ENCODE data around the gene ECT2.
"Not testable (repeated sequence)": the region's sequence is repeated elsewhere in the genome, so short reads cannot be mapped to it uniquely, and the experiment has no call there.

The ECT2 gene

DNA sequence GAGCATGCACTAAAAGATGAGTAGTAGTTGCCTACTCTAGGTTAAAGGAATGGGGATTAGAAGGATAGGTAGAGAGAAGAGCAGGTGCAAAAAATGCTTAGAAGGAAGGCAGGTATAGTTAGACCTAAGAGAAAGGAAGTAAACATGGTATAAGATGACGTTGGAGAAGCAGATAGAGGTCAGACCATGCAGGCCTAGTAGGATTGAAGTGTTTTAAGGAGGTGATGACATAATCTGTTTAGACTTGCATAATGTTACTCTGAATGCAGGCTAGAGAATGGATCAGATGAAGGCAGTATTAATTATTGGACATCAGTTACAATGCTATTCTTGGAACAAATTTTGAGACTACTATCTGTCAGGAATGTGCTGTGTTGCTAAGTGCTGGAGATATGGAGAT lies 11.1 kb upstream of the ECT2 start:
- DNase-seq: no peak

DNA sequence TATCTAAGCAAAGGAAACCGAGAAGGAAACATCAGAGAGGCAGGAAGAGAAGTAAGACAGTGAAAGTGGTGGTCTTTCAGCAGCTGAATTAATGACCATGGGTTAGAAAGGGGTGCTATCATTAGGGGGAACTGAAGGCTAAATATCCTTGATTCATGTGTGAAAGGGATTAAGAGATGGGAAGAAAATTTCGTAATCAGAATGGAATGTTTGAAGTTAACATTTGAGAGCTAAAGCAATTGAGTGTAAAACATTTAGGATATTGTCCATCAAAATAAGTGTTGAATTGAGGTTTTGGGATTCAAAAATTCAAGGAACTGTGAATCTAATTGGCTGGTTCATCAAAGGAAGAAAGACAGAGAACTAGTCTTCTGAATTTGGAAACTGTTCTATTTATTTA lies 4.1 kb upstream of the ECT2 start:
- DNase-seq: no peak

DNA sequence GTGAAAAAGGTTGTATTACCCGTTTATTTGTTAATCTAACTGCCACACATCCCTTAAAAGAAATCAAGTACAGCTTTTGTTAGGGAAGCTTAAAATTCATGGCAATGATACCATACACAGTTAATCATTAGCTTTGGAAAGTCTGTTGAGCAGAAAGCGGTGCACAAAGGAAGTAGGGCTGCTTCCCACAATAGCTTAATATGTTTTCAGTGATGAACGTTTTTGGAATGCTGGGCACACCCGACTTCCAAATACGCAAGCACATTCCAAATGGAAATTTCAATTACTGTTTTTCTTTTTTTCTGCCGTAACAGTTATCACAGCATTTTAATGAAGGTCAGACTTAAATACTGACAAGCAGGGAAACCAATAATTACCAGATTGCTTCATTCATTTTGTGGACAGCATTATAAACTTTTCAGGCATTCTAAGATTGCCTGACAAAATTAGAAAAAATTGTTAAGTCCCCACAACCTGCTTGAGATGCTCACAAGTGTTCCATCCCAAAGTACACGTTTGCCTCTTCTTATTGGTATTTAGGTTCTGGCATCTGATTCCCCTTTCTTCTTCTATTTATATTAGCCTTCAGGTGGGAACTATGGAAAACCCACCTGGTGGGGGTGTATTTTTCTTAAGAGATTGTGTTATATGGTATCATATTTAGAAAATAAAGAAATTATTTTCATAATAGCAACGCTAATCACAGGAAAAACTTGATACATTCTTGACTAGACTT lies 1.1 kb upstream of the ECT2 start:
- DNase-seq: peak; percentile 10

DNA sequence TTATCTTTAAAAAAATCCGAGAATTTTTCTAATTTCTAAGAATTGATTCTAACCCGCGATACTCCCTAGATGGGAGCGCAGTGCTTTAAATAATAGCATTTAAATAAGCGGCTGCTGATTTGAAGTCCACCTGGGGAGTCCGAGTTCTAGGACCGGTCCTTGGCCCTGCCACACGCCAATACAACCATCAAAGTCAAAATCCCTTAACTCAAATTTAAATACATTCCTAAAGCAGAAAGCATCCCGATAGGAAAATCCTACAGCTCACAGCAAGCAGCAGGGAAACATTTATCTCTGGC lies 508 bp upstream of the ECT2 start:
- peak; percentile 73 for DNase-seq

DNA sequence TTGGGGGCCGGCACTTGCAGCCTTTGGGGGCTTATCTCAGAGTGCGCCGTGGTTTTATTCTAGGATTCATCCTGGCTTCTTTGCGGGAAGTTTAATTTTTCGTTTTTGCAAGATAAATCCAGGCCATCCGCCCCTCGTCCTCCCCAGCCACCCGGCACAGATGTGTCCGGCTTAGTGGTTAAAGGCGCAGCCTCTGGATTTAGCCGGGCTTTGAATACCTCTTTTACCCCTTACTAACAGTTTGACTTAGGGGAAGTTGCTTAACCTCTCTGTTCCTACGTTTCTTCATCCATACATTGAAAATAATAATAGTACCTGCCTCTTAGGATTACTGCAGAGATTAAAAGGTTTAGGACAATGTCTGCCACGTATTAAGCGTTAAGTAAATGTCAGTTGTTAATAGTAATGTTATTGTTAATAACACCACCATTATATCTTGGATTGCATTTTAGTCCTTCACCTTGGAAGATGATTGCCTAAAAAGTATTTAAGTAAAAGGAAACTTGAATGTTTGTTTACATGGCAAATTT lies 714 bp downstream of the ECT2 start:
- no peak for DNase-seq

DNA sequence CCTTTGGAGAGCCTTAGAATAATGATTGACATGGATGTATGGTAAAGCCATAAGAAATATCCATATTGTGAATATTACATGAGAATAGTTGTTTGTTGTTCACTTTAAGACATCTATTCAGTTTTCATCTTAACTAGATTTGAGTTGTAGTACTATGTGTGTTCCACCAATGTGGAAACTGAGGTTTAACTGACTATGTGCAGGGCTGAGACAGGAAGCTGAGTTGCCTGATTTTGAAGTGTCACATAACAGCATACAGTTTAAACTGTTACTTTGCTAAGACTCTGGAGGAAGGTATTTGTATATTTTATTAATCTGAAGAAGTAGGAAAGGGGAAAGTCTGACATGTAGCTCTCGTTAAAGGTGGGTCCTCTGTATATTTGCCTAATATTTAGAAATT lies 2.1 kb downstream of the ECT2 start:
- DNase-seq: no peak

DNA sequence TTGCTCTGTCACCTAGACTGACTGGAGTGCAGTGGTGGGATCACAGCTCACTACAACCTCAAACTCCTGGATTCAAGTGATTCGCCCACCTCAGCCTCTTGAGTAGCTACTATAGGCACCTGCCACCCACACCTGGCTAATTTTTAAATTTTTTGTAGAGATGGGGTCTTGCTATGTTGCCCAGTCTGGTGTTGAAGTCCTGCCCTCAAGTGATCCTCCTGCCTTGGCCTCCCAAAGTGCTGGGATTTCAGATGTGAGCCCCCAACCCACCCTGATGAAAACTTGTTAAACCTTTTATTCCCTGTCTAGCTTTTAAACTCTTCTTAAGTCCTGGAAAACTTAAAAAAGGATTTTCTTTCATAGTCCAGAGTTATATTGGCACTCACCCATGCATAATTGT lies 2.6 kb downstream of the ECT2 start:
- no peak for DNase-seq

DNA sequence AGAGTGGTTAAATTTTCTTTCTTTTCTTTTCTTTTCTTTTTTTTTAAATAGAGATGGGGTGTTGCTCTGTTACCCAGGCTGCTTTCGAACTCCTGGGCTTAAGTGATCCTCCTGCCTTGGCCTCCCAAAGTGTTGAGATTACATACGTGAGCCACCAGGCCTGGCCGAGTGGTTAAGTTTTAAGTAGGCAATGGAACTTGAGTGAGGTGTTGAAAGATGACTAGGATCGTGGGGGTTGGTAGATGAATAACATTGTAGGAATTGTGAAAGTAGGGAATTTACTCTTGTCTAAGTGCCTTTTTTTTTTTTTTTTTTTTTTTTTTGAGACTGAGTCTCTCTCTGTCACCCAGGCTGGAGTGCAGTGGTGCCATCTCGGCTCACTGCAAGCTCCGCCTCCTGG lies 9.9 kb downstream of the ECT2 start:
- not testable (repeated sequence) for DNase-seq

DNA sequence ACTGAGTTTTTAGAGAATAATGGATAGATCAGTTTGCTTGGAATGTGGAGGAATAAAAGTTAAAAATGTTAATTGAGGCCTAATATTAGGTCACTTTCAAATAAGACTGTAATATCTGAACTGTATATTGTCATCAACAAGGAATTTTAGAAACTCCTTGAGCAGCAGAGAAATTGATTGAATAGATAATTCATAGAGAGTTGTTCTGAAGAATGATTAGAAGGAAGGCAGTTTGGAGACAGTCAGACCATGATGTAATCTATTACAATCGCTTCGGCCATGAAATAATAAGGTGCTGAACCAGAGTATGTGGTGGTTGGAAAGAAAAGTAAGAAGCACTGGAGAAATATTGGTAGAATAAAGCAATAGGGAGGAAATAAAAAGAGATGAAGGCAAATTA lies 15.7 kb downstream of the ECT2 start:
- no peak for DNase-seq

DNA sequence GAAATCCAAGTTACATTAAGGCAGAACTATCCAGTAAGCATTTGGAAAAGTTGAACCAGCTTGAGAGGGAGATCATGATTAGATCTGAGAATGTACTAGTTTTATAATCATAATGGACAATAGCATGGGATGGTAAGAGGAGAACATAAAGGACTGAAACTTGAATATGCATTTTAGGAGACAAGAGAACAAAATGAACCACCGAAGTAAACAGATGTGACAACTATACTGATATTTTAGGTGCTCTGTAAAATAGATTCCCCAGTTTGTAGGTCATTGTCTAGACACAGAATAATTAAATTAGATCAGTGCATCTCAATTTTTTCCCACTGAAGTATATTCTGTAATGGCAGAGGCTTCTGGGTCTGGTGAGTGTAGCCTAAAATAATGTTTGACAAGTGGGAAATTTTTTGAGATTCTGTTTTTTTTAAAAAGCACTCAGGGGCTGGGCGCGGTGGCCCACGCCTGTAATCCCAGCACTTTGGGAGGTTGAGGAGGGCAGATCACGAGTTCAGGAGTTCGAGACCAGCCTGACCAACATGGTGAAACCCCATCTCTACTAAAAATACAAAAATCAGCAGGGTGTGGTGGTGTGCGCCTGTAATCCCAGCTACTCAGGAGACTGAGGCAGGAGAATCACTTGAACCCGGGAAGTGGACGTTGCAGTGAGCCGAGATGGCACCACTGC lies 16.3 kb downstream of the ECT2 start:
- DNase-seq: no peak

DNA sequence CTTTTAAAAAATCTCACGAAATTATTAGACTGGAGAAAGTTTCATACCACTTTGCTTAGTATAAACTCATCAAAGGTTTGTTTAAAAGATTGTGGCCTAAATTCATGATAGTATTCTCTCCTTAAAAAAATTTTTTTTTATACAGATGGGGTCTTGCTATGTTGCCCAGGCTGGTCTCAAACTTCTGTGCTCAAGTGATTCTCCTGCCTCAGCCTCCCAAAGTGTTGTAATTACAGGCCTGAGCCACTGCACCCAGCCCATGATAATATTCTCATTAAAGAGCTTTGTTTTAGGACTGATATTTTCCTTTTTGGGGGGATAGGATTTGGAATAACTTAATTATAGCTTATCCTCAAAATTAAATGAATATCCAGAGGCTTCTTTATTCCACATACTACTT lies 19.9 kb downstream of the ECT2 start:
- no peak for DNase-seq

DNA sequence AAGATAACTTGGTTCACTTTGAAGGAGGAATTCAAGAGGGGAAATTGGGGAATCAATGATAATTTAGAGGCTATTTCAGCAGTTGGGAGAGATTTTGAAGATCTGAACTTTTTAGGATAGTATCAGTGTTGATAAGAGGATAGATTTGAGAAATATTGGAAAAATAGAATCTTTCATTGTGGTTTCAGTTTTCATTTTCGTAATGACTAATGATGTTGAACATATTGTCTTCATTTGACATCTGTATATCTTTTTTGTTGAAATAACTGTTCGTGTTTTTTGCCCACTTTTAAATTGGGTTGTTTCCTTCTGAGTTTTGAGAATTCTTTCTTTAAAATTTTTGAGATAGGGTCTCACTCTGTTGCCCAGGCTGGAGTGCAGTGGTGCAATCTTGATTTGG lies 21.1 kb downstream of the ECT2 start:
- DNase-seq: no peak

DNA sequence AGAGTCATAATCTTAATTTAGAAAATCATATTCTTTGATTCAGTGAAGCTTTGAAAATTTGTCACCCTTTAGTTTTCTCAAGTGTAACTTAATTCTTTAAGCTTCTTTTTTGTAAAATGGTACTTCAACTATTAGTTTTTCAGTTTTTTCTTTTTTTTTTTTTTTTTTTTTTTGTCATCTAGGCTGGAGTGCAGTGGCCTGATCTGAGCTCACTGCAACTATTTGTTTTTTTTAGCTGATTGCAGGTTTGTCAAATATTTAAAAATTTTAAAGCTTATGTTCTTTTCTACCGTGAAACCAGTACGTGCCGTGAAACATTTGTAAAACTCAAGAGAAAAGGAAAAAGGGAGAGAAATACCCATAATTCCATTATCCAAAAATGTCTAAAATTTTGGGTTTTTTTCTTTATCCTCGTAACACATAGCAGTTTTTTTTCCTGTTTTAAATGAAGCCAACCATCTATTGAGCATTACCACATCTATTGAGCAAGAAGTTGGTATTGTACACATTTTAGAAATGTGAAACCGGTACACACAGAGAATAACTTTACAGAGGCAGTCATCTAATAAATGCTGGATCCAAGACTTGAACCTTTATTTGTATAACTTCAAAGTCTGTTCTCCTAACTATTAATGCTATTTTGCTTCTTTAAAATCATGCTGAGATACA lies 25.7 kb downstream of the ECT2 start:
- DNase-seq: no peak

DNA sequence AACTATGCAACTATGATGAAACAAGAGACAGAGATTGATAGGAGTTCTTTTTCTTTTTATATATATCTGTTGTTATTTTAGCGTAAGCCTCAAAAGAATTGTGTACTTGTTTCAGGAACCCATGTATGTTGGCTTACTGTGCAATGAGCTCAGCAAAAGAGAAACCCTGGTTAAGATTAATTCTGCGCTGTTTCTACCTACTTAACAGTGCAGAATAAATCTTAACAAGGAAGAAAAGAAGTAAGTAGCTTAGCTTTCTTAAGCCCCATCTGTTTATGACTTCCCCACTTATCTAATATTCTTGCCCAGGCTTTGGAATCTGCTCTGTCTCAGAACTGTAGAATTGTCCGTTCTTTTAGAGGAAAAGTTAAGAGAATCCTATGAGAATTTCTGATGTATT lies 27.4 kb downstream of the ECT2 start:
- DNase-seq: no peak

DNA sequence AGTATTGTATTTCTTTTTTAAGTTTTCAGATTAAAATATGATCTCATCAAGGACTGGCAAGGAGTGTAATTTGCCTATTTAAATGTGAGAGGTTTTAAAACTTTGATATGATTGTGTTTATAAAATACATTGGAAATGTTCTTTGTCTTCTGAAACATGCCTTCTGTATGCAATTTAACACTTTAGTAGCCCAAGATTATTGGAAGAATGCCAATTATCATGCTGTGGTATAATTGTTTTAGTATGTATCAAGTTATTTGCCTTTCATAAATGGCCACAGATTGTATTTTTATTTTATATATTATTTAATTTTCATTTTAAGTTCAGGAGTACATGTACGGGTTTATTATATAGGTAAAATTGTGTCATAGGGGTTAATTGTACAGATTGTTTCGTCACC lies 31.7 kb downstream of the ECT2 start:
- DNase-seq: no peak

DNA sequence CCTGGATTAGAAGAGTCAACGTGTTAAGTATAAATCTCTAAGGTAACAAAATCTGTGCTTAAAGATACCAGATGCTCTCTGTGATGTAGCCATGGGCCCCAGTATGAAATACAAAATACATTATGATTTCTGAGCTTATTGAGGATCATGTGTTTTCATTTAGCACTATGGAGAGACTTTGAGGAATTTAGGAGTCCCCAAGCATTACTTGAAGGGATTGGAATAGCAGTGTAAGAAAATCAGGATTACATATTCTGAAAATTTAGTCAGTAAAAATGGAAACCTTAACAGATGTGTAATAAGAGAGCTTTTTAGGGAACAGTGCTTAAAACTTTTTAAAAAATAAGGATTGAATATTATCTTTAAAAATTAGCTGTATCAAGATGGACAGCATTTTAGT lies 35.5 kb downstream of the ECT2 start:
- no peak for DNase-seq

DNA sequence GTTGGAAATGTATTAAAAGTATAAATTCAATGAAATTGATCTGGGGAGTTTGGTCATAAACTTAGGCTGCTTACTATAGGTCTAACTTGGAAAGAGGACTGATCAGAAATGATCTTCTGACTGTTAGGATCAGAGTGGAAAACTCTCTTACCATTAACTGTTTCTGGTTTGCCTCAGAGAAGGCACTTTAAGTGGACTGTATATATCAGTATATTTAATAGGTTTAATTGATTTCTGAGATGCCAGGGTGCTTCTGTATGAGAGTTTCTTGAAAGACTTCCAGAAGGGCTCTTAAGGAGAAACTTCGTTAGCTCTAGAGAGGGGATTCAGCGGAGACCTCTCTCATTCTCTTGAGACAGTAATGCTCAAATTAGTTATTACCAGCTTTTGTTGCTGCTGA lies 36.5 kb downstream of the ECT2 start:
- DNase-seq: no peak

DNA sequence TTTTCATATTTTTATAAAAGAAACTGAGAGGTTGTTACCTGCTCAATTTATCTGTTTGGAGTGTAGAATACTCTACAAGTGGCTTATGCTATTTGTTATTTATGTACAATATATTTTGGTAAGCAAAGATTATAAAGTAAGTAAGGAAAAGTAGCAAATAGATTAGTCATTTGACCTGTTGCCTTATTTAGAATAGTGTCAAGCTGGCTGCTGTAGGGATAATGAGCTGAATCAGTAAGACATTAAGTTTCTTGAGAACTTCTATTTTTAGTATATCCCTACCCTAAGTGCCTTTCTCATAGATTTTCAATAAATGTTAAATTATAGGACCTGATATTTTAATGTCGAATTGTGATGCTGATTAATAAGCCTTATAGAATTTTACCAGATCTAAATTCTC lies 37.2 kb downstream of the ECT2 start:
- no peak for DNase-seq

DNA sequence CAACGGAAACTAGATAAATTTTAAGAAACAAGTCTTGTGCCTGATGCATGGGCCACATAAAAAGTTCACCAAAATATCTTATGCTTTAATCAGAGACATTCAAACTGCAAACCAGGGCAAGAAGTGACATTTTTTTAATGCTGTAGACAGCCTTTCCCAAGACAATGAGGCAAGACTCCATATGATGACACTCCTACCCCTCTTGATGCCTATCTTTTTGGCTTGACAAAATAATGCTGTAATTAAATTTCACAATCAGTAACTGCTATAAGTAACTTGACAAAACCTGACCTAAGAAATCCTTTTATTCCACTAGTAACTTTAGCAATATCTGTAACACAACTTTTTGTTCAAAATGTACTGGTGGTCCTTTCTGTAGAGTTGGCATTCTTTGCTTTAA lies 48.7 kb downstream of the ECT2 start:
- DNase-seq: no peak

DNA sequence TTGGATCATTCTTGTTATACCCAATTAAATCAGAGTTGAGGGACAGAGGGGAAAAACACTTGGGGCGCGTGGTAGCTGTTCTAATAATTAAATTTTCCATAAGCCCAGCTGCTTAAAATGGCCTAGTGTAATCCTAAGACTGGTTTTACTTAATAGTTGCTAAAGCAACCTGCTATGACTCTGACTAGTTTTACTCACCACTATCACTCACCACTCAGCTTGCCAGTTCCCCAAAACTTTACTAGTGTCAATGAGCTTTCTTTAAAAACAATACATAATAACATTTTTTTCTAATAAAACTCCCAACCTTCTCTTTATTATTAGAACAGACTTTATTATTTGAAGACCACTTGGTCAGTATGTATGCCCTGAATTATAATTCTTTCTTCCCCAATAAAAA lies 49.6 kb downstream of the ECT2 start:
- DNase-seq: no peak

DNA sequence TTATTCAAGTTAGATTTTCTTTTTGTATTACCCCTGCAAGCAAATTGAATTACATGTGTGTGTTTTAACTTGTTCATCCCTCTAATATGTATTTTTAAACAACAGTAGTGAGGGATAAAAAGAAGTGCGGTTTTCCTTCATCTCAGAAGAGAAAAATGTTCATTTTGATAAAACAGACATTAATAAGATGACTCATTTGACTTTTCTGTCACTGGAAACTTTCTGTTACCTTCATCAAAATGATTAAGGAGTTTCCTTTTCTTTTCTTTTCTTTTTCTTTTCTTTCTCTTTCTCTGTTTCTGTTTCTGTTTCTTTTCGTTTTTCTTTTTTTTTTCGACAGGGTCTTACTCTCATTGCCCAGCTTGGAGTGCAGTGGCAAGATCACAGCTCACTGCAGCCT lies 53.0 kb downstream of the ECT2 start:
- DNase-seq: no peak

DNA sequence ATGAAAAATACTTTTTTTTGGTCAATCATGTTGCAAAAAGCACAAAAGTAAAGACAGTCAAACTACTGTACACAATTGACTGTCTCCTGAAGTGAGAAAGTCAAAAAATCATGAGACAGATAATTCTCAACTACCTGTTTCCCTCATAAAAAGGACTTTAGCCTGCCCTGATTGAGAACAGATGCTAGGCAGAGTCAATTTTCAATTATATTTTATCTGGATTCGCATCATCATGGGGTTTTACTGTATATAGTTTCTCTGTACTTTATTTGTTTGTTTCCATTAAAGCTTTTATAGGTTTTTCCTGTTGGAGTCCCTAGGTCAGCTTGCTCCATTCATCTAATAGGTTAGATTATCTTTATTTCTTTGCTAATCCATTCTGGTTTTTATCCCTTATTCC lies 53.8 kb downstream of the ECT2 start:
- no peak for DNase-seq

DNA sequence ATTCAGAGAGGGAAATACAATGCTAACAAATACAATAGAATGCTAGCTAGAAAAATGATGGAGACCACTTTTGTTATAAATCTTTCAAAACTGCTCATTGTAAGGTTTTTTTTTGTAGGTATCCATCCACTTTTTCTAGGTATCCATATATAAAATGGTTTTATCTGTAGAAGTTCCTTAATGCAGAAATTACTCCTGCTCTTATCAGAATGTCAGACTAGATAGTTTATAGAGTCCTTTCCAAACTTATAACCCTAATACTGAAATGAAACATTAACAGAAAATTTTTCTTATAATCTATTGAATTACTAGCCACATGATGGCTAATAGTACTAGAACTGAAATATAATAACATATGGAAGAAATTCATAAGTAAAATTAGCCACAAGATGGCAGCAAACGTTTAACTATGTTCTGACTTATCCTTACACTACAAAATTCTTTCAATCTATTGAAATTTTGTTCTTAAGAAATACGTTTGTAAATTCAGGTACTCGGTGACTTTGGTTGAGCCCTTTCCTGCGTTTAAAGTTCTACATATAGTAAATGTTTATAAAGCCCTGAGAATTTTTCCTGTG lies 58.5 kb downstream of the ECT2 start:
- DNase-seq: peak; percentile 66

DNA sequence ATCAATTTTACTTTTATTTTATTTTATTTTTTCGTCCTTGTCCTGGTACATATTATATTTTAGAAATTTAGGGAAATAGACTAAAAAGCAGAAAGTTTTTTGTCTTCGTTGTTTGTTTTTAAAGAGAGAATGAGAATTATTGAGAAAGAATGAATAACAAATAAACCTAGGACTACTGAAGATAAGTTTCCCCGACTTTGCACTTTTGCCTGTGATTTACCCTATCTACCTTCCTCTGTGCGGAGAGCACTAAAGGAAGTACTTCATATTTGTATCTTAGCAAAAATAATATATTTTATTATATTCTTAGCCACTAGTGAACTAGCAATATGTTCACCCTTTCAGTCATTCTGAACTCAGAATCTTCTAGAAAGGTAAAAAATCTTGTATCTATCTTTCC lies 60.6 kb downstream of the ECT2 start:
- DNase-seq: no peak

Measured in NCI-H2227 treated with DMSO at 0.1 percent for 48 hours (cell line).